Measurements from ENCODE around the gene UBE2D2.
A peak's percentile ranks its signal among the peaks of the same experiment; 100 is the strongest.
"Not testable (repeated sequence)": the region's sequence is repeated elsewhere in the genome, so short reads cannot be mapped to it uniquely, and the experiment has no call there.

Gene UBE2D2

DNA sequence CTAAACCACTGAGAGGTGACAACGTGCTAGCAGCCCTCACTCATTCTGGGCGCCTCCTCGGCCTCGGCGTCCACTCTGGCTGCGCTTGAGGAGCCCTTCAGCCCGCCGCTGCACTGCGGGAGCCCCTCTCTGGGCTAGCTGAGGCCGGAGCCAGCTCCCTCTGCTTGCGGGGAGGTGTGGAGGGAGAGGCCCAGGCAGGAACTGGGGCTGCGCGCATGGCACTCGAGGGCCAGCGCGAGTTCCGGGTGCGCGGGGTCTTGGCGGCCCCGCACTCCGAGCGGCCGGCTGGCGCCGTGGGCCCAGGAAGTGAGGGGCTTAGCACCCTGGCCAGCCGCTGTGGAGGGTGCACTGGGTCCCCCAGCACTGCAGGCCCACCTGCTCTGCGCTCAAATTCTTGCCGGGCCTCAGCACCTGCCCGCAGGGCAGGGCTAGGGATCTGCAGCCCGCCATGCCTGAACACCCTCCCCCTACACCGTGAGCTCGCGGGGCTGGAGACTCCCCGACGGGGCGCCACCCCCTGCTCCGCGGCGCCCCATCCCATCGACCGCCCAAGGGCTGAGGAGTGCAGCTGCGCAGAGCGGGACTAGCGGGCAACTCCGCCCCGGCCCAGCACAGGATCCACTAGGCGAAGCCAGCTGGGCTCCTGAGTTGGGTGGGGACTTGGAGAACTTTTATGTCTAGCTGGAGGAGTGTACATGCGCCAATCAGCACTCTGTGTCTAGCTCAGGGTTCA, 11.8 kb upstream of the UBE2D2 start:
- no peak for DNase-seq (ENCODE audit: low read depth in 2 of 2)

DNA sequence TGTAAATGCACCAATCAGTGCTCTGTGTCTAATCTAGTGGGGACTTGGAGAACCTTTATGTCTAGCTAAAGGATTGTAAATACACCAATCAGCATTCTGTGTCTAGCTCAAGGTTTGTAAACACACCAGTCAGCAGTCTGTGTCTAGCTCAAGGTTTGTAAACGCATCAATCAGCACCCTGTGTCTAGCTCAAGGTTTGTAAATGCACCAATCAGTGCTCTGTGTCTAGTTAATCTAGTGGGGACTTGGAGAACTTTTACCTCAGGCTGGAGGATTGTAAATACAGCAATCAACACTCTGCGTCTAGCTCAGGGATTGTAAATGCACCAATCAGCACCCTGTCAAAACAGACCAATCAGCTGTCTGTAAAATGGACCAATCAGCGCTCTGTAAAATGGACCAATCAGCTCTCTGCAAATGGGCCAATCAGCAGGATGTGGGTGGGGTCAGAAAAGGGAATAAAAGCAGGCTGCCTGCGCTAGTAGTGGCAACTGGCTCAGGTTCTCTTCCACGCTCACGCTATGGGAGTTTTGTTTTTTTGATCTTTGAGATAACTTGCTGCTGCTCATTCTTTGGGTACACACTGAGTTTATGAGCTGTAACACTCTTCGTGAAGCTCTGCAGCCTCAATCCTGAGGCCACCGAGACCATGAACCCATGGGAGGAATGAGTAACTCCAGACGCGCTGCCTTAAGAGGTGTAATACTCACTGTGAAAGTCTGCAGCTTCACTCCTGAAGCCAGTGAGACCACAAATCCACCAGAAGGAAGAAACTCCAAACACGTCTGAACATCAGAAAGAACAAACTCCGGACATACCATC, 10.9 kb upstream of the UBE2D2 start:
- DNase-seq (ENCODE audit: low read depth in 2 of 2): peak in 1 of 2 donors; percentile 4

DNA sequence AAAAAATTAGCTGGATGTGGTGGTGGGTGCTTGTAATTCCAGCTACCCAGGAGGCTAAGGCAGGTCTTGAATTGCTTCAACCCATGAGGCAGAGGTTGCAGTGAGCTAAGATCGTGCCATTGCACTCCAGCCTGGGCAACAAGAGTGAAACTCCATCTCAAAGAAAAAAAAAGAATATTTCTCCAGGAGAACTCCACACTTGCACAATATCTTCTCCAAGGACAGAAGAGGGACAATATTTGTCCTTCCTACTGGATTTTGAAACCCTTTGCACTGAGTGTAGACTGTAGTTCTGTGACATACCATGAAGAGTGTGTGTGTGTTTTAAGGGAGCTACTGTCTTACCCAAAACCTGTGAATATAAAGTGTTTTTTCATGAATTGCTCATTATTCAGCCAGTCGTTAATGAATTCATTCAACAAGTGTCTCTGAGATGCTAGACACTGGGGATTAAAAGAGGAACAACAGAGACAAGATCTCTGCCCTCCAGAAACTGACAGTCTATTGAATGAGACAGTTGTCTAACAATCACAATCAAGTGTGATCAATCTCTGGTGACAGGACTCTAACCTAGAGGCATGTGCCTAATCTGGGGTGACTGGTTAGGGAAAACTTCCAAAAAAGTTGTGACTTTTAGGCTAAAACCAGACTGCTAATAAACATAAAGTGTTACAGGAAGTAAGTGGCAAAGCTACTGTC, 9.8 kb upstream of the UBE2D2 start:
- DNase-seq (ENCODE audit: low read depth in 2 of 2): no peak

DNA sequence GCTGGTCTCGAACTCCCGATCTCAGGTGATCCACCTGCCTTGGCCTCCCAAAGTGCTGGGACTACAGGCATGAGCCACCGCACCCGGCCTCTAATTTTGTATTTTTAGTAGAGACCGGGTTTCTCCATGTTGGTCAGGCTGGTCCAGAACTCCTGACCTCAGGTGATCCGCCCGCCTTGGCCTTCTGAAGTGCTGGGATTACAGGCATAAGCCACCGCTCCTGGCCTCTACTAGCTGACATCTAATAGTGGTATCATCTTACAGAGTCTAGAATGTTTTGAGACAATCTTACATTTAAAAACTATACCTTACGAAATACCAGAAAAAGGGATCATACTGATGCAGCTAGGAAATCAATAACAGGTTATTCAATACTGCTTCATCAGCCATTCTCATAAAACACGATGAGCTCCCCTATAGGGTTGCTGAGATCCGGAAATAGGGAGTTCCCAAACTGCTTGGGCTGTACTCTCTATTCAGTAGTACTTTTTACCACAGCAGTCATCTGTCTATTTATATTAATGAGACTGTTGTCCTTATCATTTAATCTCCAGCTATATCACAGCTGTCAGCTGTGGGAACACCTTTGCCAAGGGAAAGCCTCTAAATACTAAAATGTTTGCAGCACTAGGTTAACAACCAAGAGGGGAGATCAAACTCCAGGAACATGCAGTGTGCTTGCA, 8.1 kb upstream of the UBE2D2 start:
- DNase-seq (ENCODE audit: low read depth in 2 of 2): no peak

DNA sequence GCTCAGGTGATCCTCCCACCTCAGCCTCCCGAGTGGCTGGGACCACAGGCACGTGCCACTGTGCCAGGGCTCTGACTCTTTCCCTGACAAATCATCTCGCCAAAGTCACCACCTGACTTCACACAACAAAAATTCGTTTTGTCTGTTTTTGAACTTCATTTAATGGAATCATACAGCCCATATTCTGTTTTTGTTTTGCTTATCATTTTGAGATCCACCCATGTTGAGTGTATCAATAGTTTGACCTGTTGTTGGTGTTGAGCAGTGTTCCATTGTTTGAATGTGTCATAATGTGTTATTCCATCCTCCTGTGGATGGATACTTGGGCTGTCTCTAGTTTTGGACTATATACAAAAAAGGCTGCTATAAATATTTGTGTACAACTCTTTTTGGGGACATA, 6.9 kb upstream of the UBE2D2 start:
- DNase-seq (ENCODE audit: low read depth in 2 of 2): no peak

DNA sequence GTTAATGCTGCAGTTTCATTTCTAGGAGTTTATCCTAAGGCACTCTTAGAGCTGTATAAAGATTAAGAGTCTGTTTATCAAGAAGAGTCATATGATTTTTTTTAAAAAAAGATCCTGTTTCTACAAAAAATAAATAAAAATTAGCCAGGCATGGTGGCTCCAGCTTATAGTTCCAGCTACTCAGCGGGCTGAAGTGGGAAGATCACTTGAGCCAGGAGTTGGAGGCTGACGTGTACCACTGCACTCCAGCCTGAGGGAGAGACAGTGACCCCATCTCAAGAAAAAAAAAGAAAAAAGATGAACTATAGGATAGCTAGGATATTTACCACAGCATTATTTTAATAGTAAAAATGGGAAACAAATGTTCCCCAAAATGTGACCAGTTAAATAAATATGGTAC, 3.3 kb upstream of the UBE2D2 start:
- no peak for DNase-seq (ENCODE audit: low read depth in 2 of 2)

DNA sequence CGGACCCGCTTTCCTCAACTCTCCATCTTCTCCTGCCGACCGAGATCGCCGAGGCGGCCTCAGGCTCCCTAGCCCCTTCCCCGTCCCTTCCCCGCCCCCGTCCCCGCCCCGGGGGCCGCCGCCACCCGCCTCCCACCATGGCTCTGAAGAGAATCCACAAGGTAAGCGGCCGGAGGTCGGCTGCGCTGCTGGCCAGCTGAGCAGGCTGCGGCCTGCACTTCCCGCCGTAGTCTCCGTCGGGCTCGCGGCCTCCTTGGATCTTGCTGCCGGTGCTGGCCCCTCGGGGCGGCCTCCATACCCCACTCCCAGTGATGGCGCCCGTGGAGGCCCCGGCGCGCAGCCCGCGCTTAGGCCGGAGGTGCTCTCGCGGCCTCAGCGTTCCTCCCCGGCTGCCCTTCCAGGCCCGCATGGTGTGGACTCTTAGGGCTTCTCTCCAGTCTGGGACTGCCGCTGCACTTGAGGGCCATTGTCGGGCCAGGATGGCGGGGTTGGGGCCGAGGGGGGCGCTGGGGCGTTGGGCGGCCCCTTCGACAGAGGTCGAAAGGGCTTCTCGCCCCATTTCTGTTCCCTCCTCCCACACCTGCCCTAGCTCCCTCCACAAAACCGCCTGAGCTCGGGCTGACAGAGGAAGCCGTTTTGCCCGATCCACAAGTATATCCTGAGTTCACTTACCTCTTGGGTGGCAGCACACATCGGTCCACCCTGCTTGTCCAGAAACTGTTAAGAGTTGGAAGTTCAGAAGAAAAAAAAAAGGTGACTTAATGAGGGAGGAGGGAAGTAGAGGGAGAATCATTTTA, 714 bp downstream of the UBE2D2 start:
- peak; percentile 29 to 31 for DNase-seq (ENCODE audit: low read depth in 2 of 2)

DNA sequence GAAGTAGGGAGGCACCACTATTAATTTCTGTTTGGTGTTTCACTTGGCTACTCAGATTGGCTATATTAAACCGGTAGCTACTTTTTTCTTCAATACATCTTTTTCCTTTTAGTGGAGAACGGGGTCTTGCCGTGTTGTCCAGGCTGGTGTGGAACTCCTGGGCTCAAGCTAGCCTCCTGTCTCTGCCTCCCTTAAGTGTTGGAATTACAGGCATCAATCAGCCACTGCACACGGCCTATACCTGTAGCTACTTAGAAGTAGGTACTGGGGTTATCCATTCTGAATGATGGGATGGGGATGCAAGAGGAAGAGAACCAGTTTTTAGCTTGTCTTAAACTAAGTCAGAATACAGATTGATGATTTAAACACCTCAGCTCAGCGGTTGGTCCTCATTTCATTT, 1.7 kb downstream of the UBE2D2 start:
- no peak for DNase-seq (ENCODE audit: low read depth in 2 of 2)

DNA sequence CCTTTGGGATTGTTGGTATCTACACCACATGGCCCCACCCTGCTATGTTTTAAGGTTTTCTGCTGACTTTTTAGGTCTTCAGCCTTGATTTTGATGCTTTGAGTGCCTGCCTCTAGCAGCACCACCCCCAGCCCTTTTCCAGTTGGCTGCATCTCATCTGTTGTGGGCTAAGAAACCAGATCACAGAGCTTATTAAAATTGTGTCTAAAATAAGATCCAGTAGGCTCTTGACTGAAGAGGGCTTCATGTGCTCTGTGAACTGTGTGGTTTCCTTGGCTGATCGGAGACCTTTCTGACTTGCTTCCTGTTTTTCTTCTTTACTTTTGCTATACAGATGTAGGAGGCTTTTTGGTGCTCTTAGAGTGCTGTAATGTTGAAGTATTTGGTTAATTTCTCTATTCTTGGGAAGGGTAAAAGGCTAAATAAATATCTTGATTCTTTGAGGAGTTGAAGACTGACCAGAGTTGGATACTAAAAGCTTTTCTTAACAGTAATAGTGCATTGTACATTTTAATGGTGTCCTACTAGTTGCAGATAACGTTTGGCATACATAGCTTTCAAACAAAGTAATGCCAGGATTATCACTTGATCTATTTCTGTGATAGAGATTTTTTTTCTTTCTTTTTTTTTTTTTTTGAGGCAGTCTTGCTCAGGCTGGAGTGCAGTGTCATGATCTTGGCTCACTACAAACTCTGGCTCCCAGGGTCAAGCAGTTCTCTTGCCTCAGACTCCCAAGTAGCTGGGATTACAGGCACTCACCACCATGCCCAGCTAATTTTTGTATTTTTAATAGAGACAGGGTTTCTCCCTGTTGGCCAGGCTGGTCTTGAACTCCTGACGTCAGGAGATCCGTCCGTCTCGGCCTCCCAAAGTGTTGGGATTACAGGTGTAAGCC, 4.5 kb downstream of the UBE2D2 start:
- DNase-seq (ENCODE audit: low read depth in 2 of 2): peak in 1 of 2 donors; percentile 6

DNA sequence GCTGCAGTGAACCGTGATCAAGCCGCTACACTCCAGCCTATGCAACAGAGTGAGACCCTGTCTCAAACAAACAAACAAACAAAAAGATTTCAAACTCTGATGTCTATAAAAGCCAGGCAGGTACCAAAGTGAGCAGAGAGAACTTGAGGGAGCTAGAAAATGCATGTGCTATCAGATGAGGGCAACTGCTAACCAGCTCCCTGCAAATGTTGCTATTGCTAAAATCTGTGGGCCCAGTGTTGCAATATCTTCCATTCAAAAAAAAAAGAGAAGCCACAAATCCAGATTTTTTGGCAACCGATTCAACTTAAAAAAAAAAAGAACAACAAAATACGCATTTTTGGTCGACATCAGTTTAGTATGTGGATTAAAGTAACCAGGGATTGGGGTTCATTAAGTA, 5.5 kb downstream of the UBE2D2 start:
- no peak for DNase-seq (ENCODE audit: low read depth in 2 of 2)

DNA sequence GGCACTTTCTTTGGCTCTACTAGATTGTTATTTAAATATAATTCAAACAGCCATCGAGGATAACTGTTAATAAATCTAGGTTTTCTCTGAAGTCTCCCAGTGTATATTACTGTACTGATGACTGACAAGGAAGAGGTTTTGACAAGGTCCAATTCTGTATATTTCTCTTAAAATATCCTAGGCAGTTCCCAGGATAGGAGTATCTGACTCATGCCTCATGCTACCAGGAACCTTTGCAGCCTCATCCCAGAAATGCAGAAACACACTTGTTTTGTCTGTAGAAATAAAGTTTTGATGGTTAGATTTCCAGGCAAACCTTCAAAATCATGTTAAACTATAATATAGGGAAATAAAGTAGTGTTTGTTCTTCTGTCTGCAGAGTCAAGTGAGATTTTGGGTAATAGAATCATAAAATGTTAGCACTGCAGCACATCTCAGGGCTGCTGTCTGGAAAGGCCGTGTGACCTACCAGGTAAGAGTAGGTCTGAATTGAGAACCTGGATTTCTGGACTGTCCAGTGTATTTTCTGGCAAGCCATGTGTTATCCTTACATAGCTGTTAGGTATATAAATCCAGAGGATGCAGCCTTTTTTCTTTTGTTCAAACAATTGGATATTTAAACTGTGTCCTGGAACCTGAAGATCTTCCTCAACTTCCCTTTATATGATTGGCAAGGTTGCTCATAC, 8.3 kb downstream of the UBE2D2 start:
- DNase-seq (ENCODE audit: low read depth in 2 of 2): no peak

DNA sequence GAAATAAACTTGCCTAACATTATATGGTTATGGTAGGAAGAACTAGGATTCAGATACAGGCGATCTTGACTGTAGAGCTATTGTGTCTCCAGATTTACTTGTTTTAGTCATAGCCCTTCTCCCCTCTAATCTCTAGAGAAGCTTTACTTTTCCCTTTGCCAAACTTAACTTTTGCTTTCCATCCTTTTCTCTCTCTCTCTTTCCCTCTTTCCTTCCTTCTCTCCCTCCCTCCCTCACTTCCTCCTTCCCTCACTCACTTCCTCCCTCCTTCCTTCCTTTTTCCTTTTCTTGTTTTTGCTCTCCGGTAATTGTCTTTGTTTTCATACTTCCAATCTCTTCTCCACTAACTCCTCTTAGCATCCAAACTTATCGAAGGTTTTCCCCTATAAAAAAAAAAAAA, 10.4 kb downstream of the UBE2D2 start:
- DNase-seq (ENCODE audit: low read depth in 2 of 2): no peak

DNA sequence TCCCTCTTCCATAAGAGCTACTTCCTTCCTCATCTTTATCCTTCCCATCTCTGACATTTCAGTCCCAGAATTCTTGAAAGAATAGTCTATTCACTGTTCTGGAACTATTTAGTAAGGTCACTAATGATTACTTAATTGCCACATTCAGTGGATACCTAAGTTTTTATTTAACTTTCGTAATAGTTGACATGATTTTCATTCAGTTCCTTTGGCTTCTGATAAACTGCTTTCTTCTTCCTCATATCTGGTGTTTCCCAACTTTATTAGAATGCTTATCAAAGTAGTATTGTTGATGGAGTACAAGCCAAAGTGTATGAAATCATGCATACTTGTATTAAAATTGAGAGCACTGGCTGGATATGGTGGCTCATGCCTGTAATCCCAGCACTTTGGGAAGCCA, 10.8 kb downstream of the UBE2D2 start:
- DNase-seq (ENCODE audit: low read depth in 2 of 2): no peak

DNA sequence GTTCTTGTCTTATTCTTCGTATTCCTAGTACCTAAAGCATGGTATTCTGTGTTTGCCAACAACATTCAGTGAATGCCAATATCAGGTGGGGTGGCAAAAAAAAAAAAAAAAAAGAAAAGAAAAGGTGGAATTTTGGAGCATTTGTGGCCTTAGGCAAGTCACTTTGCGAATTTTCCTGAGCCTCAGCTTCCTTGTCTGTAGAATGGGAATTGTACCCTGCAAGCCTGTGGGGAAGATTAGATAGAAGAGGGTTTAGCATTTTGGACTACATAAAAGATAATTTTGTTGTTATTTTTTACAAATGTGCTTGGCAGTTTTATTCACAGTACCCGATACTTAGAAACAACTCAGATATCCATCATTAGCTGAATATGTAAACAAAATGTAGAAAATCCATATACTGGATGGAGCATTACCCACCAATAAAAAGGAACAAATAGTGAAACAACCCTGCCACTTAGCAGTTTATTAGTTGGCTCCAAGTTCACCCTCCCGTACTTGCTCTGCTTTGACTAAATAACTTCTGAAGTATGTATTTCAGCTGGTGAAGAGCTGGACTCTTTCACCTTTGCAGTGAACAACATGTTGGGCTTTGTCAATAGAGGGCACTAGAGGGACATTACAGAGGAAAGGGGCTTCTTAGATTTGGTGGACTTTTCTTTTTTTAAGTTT, 13.6 kb downstream of the UBE2D2 start:
- no peak for DNase-seq (ENCODE audit: low read depth in 2 of 2)

DNA sequence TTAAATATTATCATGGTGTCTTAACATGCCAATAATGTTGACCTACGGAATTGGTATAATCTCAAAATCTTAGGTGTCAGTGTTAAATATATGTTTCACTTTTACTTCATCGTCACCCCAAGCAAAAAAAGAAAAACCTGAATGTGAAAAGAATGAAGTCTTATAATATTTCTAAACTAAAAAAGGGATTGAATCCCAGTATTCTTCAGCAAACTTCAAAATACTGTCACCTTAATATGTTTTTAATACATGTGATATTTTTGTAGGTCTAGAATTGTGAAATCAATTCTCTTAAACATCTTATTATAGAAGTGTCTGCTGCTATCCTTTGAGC, 14.1 kb downstream of the UBE2D2 start:
- no peak for DNase-seq (ENCODE audit: low read depth in 2 of 2)

DNA sequence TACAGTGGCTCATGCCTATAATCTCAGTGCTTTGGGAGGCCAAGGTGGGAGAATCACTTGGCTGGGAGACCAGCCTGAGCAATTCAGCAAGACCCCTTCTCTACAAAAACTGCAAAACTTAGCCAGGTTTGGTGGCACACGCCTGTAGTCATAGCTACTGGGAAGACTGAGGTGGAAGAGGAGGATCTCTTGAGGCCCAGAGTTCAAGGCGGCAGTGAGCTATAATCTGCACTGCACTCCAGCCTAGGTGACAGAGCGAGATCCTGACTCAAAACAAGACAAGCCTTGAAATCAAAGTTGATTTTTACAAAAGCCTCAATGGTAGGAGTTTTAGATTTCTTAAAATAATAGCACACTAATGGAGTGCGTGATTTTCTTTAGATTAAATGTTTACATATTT, 14.6 kb downstream of the UBE2D2 start:
- peak in 1 of 2 donors; percentile 8 for DNase-seq (ENCODE audit: low read depth in 2 of 2)

DNA sequence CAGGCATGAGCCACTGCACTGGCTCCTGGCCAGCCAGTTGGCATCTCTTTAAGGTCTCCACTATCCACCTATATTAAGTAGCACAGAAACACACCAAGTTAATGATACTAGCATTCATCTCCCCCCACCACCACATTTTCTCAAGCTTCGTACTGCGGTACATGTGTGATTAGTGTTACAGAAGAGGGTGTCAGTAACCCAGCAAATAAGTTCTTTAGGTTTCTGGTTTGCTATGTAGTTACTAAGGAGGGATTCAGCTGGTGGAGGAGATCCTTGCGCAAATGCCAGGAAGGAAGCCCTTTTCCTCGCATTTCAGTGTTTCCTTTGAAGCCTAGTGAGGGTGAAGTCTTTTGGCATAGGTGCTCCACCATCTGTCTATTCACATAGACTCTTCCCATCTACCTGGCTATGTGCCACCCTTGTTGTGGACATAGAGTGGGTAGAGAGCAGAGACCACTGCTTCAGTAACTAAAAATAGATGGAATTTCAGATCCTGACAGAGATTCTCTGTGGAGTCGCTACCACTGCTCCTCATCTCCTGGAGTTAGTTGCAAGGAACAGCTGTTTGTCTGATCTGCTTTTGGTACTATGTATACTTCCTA, 16.7 kb downstream of the UBE2D2 start:
- DNase-seq (ENCODE audit: low read depth in 2 of 2): no peak

DNA sequence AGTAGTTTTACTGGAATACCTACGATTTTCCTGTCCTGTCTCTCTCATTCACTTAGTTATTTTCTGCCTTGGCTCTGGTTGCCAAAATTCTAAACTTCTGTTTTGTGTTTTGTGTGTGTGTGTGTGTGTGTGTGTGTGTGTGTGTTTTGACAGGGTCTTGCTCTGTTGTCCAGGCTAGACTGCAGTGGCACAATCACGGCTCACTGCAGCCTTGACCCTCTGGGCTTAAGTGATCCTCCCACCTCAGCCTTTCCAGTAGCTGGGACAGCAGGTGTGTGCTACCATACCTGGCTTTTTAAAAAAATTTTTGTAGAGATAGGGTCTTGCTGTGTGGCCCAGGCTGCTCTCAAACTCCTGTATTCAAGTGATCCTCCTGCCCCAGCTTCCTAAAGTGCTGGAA, 17.2 kb downstream of the UBE2D2 start:
- no peak for DNase-seq (ENCODE audit: low read depth in 2 of 2)

DNA sequence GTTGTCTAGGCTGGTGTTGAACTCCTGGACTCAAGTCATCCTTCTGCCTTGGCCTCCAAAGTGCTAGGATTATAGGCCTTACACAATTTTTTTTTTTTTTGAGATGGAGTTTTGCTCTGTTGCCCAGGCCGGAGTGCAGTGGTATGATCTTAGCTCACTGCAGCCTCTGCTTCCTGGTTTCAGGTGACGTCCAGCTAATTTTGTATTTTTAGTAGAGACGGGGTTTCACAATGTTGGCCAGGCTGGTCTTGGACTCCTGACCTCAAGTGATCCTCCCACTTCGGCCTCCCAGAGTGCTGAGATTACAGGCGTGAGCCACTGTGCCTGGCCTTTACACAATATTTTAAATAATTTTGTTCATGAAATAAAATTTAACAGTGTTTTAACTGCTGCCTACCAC, 21.0 kb downstream of the UBE2D2 start:
- not testable (repeated sequence) for DNase-seq (ENCODE audit: low read depth in 2 of 2)
